T-cell (primary cell): ENCODE results near the gene KCNK18. TPM values are rescaled to one million over a fixed set of nuclear protein-coding genes. Genes with fewer than 3 reads are reported as not detected.

ENCODE experiments used
- ATAC-seq, 4 experiments: fragments of 200-7000 bp in 3 of 4; fragments of 150-1000 bp in 1 of 4; cut with Tn5 transposase; replicated peaks in 1 of 4; 1 replicate in 3 of 4; 2 replicates in 1 of 4; pipeline ENCODE4 v1.10.0; 2021; ENCODE audit warnings: moderate library complexity in 3 of 4, mild to moderate bottlenecking in 2 of 4, moderate number of reproducible peaks in 1 of 4
- CTCF ChIA-PET, 2 donors: fragments of 300-600 bp; sonication (Branson Sonifier 250); formaldehyde crosslinking; loops; one replicate each; lab custom pipeline; 2022; ENCODE audit warnings: antibody characterized with exemption in 2 of 2; lab: Charles Lee
- POLR2A ChIA-PET, 2 donors: fragments of 300-600 bp; sonication (Branson Sonifier 250); formaldehyde crosslinking; loops; one replicate each; lab custom pipeline; 2022; ENCODE audit warnings: antibody characterized with exemption in 2 of 2; lab: Charles Lee
- DNase-seq, 35 experiments: peaks; one replicate each; pipeline versions ENCODE4 v3.0.0 to v3.0.0-alpha.2; 2013 to 2023
- H3K27ac ChIP-seq: one replicate; pipeline ENCODE4 v1.5.1; 2013; ENCODE audit warnings: low read length
- H3K27me3 ChIP-seq, 2 experiments: replicated peaks in 1 of 2; 1 replicate in 1 of 2; 2 replicates in 1 of 2; pipeline versions ENCODE4 v1.6.1 to v1.7.0; 2013; ENCODE audit warnings: low read length in 1 of 2, mixed read lengths in 1 of 2; ENCODE audit not compliant: control insufficient read depth in 2 of 2, insufficient read depth in 2 of 2; ENCODE audit errors: extremely low read depth in 1 of 2
- H3K36me3 ChIP-seq, 2 donors: 1 replicate in 1 of 2; 2 replicates in 1 of 2; pipeline versions ENCODE4 v1.6.1 to v1.7.0; 2013; ENCODE audit warnings: low read length in 1 of 2; ENCODE audit not compliant: control insufficient read depth in 2 of 2, insufficient read depth in 1 of 2; ENCODE audit errors: extremely low read depth in 1 of 2
- H3K4me1 ChIP-seq, 2 experiments: 1 replicate in 1 of 2; 2 replicates in 1 of 2; pipeline versions ENCODE4 v1.6.1 to v1.7.0; 2013; ENCODE audit warnings: low read length in 2 of 2, mixed read lengths in 1 of 2; ENCODE audit not compliant: insufficient read depth in 2 of 2, control insufficient read depth in 1 of 2; ENCODE audit errors: extremely low read depth in 1 of 2
- H3K4me3 ChIP-seq, 2 donors: 1 replicate in 1 of 2; 2 replicates in 1 of 2; pipeline versions ENCODE4 v1.5.1 to v1.7.0; 2013; ENCODE audit warnings: mild to moderate bottlenecking in 2 of 2, low read length in 1 of 2, moderate library complexity in 1 of 2; ENCODE audit not compliant: control insufficient read depth in 1 of 2; ENCODE audit errors: extremely low read depth in 1 of 2
- H3K9me3 ChIP-seq: 2 replicates; pipeline ENCODE4 v1.7.0; 2013
- H3K27ac Mint-ChIP-seq, 2 donors: one replicate each; pipeline ENCODE4 v1.8.0; 2020 to 2021; ENCODE audit warnings: mild to moderate bottlenecking in 2 of 2, mixed read lengths in 2 of 2
- H3K27me3 Mint-ChIP-seq, 2 donors: one replicate each; pipeline ENCODE4 v1.8.0; 2021 to 2022; ENCODE audit warnings: mixed read lengths in 2 of 2
- H3K36me3 Mint-ChIP-seq: one replicate; pipeline ENCODE4 v1.8.0; 2021; ENCODE audit warnings: mixed read lengths
- H3K4me1 Mint-ChIP-seq, 3 donors: one replicate each; pipeline ENCODE4 v1.8.0; 2020 to 2022; ENCODE audit warnings: mixed read lengths in 3 of 3, mild to moderate bottlenecking in 1 of 3
- H3K4me3 Mint-ChIP-seq, 3 donors: one replicate each; pipeline ENCODE4 v1.8.0; 2020 to 2022; ENCODE audit warnings: mild to moderate bottlenecking in 3 of 3, mixed read lengths in 3 of 3, moderate library complexity in 3 of 3
- H3K9me3 Mint-ChIP-seq, 3 donors: one replicate each; pipeline ENCODE4 v1.8.0; 2020 to 2022; ENCODE audit warnings: mixed read lengths in 3 of 3
- WGBS: methylation state at CpG from one replicate; pipeline ENCODE4 v1.1.5; 2013; ENCODE audit warnings: missing lambda C conversion rate; ENCODE audit not compliant: insufficient coverage; 5-methylcytosine and 5-hydroxymethylcytosine counted together
- total RNA-seq, 35 experiments: library from RNA in 6 of 35; stranded (reverse) in 6 of 35; fragments of 120-200 nt in 1 of 35; gene quantifications; one replicate each; pipeline versions ENCODE4 v1.2.1 to v1.2.4 and lab custom pipeline; 2013 to 2026

KCNK18 gene
- total RNA-seq, 5 donors from 2014 or later (not counting 1 experiment from before 2014, with no cell fraction given), result not detected

- POLR2A ChIA-PET, result no interaction called here
- H3K4me3 Mint-ChIP-seq, result no peak overlapping the region
- H3K9me3 ChIP-seq, result no peaks in the 10 kb centered on the region
Measured at GRCh38 chr10:117188371-117188770, 8.9 kb upstream of the KCNK18 start.

DNA sequence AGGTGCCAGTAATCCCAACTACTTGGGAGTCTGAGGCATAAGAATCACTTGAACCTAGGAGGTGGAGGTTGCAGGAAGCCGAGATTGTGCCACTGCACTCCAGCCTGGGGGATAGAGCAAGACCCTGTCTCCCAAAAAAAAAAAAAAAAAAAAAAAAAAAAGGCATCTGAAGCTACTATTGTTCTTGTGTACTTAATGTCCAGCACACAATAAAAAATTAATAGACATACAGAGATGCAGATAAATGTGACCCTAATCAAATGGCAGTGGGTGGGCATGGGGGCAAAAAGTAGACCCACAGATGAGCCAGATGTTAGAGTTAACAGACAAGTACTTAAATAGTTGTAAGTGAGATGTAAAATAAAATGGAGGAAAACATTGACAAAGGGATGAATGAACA is 7.7 kb upstream of the KCNK18 start:
- Mint-ChIP-seq H3K4me3 (no peak overlapping the region), H3K27ac (no peak overlapping the region), H3K36me3 (no peaks in the 10 kb centered on the region), H3K9me3 (peaks cover 5 to 8% (median 7%) of the 10 kb centered on the region in 3 donors), H3K4me1 (peaks cover 0 to 4% (median 0%) of the 10 kb centered on the region in 3 donors), H3K27me3 (peaks cover 0 to 10% of the 10 kb centered on the region in 2 donors)
- ChIA-PET POLR2A (no interaction called here), CTCF (interaction anchor here in 1 of 2 donors (0.6 kb wide), 1 partner anchor 31 kb away, joined by 12 read pairs; no protein-coding TSS in a partner anchor)
- Histone ChIP-seq H3K4me1 (no peaks in the 10 kb centered on the region), H3K36me3 (no peaks in the 10 kb centered on the region), H3K27me3 (peaks cover 2 to 3% of the 10 kb centered on the region in 2 experiments), H3K4me3 (no peak overlapping the region), H3K27ac (no peak overlapping the region), H3K9me3 (no peaks in the 10 kb centered on the region)
- WGBS, result no CpG with 5 or more reads among the region's 1 CpG
- ATAC-seq, result no peak
- DNase-seq, result no peak

More at GRCh38 chr10:117188371-117188770, 8.9 kb upstream of the KCNK18 start:
- CTCF ChIA-PET, result interaction anchor here in 1 of 2 donors (0.5 kb wide), 1 partner anchor 17 kb away, joined by 4 read pairs; no protein-coding TSS in a partner anchor
- 82% methylated on average over 2 of the region's 2 CpGs for WGBS
- Mint-ChIP-seq H3K9me3 (peaks cover 5 to 8% (median 7%) of the 10 kb centered on the region in 3 donors), H3K4me1 (peaks cover 0 to 4% (median 0%) of the 10 kb centered on the region in 3 donors), H3K36me3 (no peaks in the 10 kb centered on the region), H3K27ac (no peak overlapping the region), H3K27me3 (peaks cover 5 to 10% of the 10 kb centered on the region in 2 donors)
- no peak for ATAC-seq
- DNase-seq, result no peak
- H3K36me3 ChIP-seq, result no peaks in the 10 kb centered on the region
- H3K27me3 ChIP-seq, result peaks cover 2 to 3% of the 10 kb centered on the region in 2 experiments
- H3K4me1 ChIP-seq, result no peaks in the 10 kb centered on the region
- no peak overlapping the region for H3K4me3 ChIP-seq
- H3K27ac ChIP-seq, result no peak overlapping the region

- Mint-ChIP-seq H3K4me3 (no peak overlapping the region), H3K27ac (no peak overlapping the region), H3K27me3 (peaks cover 6 to 15% of the 10 kb centered on the region in 2 donors), H3K4me1 (no peaks in the 10 kb centered on the region), H3K36me3 (no peaks in the 10 kb centered on the region), H3K9me3 (no peaks in the 10 kb centered on the region)
- Histone ChIP-seq H3K36me3 (no peaks in the 10 kb centered on the region), H3K9me3 (no peaks in the 10 kb centered on the region), H3K4me1 (no peaks in the 10 kb centered on the region), H3K27ac (no peak overlapping the region), H3K27me3 (peaks cover 3 to 36% of the 10 kb centered on the region in 2 experiments), H3K4me3 (no peak overlapping the region)
- WGBS, result no CpG with 5 or more reads among the region's 4 CpGs
- ChIA-PET POLR2A (no interaction called here), CTCF (interaction anchor here (0.6 kb wide), 2 partner anchors 16 to 19 kb away, joined by 3 to 6 read pairs; no protein-coding TSS in a partner anchor)
- no peak for DNase-seq
- no peak for ATAC-seq
Measured at GRCh38 chr10:117198088-117198487, 799 bp downstream of the KCNK18 start.

DNA sequence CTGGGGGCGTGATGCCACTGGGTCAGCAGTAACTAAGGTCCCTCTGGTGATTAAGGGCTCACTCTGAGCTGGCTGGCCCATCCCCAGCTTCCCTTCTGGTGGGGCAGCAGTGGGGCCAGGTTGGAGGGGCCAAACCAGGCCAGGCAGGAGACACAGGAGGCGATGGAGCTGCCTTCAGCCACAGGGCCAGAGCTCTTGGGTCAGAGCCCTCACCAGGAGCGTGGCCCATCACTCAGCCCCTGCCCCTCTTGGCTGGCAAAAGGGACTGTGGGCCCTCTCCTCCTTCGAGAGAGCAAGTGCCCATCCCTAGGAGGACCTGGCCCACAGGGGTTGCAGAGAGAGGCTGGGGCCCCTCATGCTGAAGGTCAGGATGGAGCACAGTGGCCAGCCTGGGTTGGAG is 4.5 kb downstream of the KCNK18 start:
- no peak for DNase-seq
- Mint-ChIP-seq H3K4me1 (no peaks in the 10 kb centered on the region), H3K4me3 (no peak overlapping the region), H3K36me3 (no peaks in the 10 kb centered on the region), H3K9me3 (peaks cover 2 to 4% (median 3%) of the 10 kb centered on the region in 3 donors), H3K27ac (no peak overlapping the region), H3K27me3 (peaks cover 16 to 19% of the 10 kb centered on the region in 2 donors)
- POLR2A ChIA-PET, result no interaction called here
- Histone ChIP-seq H3K36me3 (no peaks in the 10 kb centered on the region), H3K9me3 (no peaks in the 10 kb centered on the region), H3K27me3 (peaks cover 0 to 44% of the 10 kb centered on the region in 2 experiments), H3K27ac (no peak overlapping the region), H3K4me1 (no peaks in the 10 kb centered on the region), H3K4me3 (no peak overlapping the region)
- ATAC-seq, result no peak
- 41% methylated on average over 4 of the region's 4 CpGs for whole genome bisulfite sequencing
- CTCF ChIA-PET, result interaction anchor here in 1 of 2 donors (0.6 to 1.3 kb wide), 2 partner anchors 15 to 835 kb away, joined by 3 read pairs; no protein-coding TSS in a partner anchor

- no peak overlapping the region for H3K27ac ChIP-seq
Measured at GRCh38 chr10:117204316-117204715, 7.0 kb downstream of the KCNK18 start.

DNA sequence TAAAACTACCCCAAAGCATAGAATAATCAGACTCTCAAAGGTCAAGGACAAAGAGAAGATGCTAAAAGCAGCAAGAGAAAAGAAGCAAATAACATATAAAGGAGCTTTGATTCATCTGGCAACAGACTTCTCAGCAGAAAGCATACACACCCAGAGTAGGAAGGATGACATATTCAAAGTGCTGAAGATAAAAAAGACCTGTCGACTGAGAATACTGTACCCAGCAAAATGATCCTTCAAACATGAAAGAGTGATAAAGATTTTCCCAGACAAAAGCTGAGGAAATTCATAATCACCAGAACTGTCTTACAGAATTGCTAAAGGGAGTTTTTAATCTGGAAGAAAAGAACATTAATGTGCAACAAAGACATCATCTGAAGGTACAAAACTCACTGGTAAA is 14.9 kb downstream of the KCNK18 start:
- Mint-ChIP-seq H3K4me3 (no peak overlapping the region), H3K36me3 (no peaks in the 10 kb centered on the region), H3K27ac (no peak overlapping the region), H3K4me1 (peaks cover 1 to 8% (median 4%) of the 10 kb centered on the region in 3 donors), H3K27me3 (peaks cover 35 to 43% of the 10 kb centered on the region in 2 donors), H3K9me3 (peaks cover 12 to 18% (median 13%) of the 10 kb centered on the region in 3 donors)
- ChIA-PET POLR2A (no interaction called here), CTCF (interaction anchor here in 1 of 2 donors (0.8 kb wide), 1 partner anchor 21 kb away, joined by 3 read pairs; no protein-coding TSS in a partner anchor)
- peaks cover 0 to 42% of the 10 kb centered on the region in 2 experiments for H3K27me3 ChIP-seq
- H3K4me3 ChIP-seq, result no peak overlapping the region
- no CpG with 5 or more reads among the region's 1 CpG for WGBS
- DNase-seq (no peak), ATAC-seq (no peak)
- H3K27ac ChIP-seq, result no peak overlapping the region
- H3K9me3 ChIP-seq, result peaks cover 4% of the 10 kb centered on the region
- H3K36me3 ChIP-seq, result no peaks in the 10 kb centered on the region
- peaks cover 2 to 11% of the 10 kb centered on the region in 2 experiments for H3K4me1 ChIP-seq

More at GRCh38 chr10:117204316-117204715, 7.0 kb downstream of the KCNK18 start:
- Mint-ChIP-seq H3K27ac (no peak overlapping the region), H3K4me1 (no peaks in the 10 kb centered on the region), H3K27me3 (peaks cover 19 to 36% of the 10 kb centered on the region in 2 donors), H3K9me3 (peaks cover 2 to 4% (median 3%) of the 10 kb centered on the region in 3 donors), H3K4me3 (no peak overlapping the region), H3K36me3 (no peaks in the 10 kb centered on the region)
- Histone ChIP-seq H3K27me3 (peaks cover 0 to 45% of the 10 kb centered on the region in 2 experiments), H3K4me1 (no peaks in the 10 kb centered on the region), H3K36me3 (no peaks in the 10 kb centered on the region), H3K4me3 (no peak overlapping the region), H3K9me3 (no peaks in the 10 kb centered on the region)
- WGBS, result 71% methylated on average over 1 of the region's 2 CpGs
- CTCF ChIA-PET, result no interaction called here
- no peak for ATAC-seq
- POLR2A ChIA-PET, result no interaction called here
- no peak for DNase-seq
